H54 (cell line): ENCODE measurements around the gene TRPC4.
A peak's percentile ranks its signal among the peaks of the same experiment; 100 is the strongest.

ENCODE experiments used
- DNase-seq: peaks from one replicate; pipeline ENCODE4 v3.0.0; 2011; ENCODE audit warnings: low spot score, mixed read lengths; ENCODE audit not compliant: insufficient read length
- FAIRE-seq: peaks from 3 replicates; lab custom pipeline; 2011; peaks lifted over from hg19 to GRCh38; lab: Jason Lieb, UNC
- POLR2A ChIP-seq: IDR thresholded peaks from 2 replicates; pipeline ENCODE4 v1.6.1; 2011; ENCODE audit warnings: low read depth, mild to moderate bottlenecking, low read length

Gene TRPC4

DNA sequence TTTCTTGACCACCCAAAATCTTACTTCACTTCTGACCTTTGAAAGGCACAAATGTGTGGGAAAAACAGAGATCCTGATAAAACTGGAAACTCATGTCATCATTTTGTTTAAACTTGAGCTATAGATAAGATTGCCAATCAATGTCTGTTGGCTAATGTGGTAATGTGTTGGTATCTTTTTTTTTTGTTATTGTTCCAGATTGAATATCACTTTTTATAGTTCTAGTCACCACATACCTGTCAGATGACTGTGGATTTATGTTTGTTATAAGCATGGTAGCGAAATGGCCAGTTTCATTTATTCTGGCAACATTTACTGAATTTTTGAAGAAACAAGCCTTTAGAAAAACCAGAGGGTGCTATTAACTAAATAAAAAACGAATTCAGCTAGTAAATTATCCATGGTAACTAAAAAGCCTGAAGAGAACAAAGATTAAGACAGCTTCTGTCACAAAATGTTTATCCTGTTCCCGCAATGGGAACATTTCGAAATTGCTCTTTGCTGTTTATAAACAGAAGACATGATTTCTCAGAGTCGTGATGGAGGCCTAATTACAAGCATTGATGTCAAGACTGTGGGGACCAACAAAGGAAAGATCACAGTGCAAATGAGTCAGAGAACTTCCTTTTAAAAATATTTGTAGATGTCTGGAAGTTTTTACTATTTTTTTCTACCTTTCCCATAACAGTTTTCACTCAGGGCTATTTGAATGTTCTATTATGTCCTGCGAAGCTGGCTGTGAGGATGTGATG, 188.1 kb downstream of the TRPC4 start:
- no peak for FAIRE-seq

DNA sequence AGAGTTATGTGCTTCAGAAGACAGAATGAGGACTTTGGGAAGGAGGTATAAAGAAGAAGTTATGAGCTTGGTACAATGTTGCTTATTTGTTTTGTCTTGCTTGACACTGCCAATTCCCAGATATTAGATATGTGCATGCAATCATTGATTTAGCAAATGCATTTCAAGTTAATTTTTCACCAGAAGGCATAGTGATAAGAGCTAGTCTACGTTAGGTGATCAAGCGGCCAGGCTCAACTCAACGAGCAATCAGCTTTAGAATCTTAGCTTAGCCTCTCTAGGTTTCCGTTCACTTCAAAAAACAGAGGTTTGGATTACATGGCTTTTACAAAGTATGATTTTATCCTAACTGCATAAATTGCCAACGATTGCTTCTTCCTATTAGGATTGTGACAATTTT, 189.4 kb downstream of the TRPC4 start:
- FAIRE-seq: no peak
- DNase-seq: no peak
- TF ChIP-seq POLR2A: no peak

More for the DNA sequence above, 188.1 kb downstream of the TRPC4 start:
- no peak for DNase-seq
- no peak for TF ChIP-seq POLR2A

DNA sequence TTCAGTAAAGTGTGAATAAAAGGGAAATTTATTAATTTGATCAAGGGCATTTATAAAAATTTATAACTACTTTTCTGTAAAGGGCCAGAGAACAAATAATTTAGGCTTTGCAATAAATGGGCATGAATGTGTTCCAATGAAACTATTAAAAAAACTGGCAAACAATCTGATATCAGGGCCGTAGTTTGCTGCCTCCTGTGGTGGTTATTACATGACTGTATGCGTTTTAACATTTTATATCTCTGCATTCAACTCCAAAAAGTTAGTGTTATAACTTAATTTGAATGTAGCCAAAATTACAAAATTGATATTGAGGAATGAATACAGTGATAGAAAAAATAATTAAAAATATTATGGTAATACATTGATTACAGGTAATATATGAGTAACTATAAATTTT, 190.5 kb downstream of the TRPC4 start:
- FAIRE-seq (no peak), DNase-seq (no peak)
- no peak for TF ChIP-seq POLR2A

DNA sequence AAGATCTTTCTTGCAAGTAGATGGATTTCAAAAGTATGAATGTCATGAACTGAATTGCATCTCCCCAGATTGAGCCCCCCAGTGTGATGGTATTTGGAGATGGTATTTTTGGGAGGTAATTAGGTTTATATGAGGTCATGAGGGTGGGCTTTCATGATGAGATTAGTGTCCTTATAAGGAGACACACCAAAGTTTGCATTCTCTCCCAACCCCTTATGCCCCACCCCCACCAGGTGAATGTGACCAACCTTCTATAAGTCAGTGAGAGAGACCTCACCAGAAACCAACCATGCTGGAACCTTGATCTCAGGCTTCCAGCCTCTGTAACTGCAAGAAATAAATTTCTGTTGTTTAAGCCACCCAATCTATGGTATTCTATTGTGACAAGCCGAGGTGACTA, 199.7 kb downstream of the TRPC4 start:
- FAIRE-seq (no peak), DNase-seq (no peak)
- no peak for TF ChIP-seq POLR2A

GRCh38 chr13:37667702-37668101, 201.9 kb downstream of the TRPC4 start:
- FAIRE-seq (no peak), DNase-seq (no peak)
- TF ChIP-seq POLR2A: no peak

GRCh38 chr13:37666036-37666435, 203.5 kb downstream of the TRPC4 start:
- no peak for TF ChIP-seq POLR2A
- DNase-seq: no peak
- FAIRE-seq: no peak

DNA sequence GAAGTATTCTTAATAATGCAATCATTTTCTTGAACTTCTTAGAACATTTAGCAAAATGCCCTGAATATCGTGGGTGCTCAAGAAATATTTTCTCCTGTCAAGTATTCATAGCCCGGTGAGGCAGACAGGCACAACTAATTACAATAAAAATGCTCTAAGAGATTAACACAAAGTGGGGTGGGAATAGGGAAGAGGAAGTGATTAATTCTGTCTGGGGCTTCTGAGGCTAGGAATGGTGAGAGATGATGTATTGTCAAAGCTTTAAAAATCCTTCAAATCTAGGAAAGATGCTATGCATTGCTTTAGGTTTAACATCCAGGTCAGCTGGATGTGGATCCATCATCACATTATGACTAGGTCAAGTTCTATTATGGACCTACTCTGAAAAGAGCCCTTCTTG, 204.2 kb downstream of the TRPC4 start:
- DNase-seq: no peak
- TF ChIP-seq POLR2A: no peak
- FAIRE-seq: no peak

DNA sequence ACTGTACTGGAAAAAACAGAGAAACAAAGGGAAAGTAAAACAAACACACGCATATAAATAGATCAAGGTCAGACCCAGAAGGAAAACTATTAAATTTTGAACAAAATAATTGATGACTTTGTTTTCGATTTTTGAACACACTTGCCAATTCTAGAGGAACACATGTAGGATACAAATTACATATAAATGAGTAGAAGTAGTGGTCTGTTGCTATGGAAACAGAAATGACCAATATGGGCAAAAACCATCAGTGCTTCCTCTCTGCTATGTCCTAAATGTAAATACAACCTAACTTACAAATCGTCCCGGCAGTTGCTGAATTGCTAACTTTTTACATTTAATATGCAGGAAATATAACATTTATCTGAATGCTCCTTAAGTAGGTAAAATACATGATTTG, 205.8 kb downstream of the TRPC4 start:
- FAIRE-seq (no peak), DNase-seq (no peak)
- no peak for TF ChIP-seq POLR2A

DNA sequence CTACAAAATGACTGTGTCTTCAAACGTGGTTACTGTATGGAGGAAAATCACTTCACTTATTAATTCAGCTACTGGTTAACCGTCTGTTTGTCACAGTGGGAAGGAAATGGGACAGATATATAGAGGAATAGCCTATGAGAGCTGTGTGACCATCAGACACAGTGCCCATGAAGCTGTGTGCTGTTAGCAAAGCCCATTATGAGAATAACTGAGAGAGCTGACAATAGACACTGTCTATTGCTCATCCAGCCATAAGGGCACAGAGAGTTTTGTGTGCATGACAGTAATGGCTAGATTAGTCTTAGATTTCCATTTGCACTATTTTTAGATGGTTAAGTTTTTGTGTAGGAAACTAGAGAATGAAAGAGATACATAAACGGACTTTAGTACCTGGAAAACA, 206.9 kb downstream of the TRPC4 start:
- no peak for TF ChIP-seq POLR2A
- FAIRE-seq (no peak), DNase-seq (no peak)

DNA sequence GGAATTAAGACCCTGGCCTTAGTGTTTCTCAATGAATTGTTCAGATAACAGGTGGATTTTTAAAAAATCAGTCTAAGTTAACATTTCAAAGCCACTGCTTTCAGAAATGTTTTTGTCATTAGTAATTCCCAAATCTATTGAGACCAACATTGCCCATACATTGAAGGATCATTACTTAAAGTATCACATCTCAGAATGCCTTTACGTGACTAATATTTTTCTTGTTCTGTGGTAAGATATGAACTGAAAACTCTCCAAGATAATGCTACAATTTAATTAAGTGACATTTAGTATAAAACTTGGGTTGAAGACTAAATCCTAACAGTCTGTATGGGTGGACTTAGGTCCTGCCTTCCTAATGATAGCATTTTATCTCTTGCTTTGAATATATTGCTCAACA, 211.6 kb downstream of the TRPC4 start:
- TF ChIP-seq POLR2A: no peak
- no peak for FAIRE-seq
- no peak for DNase-seq

- no peak for TF ChIP-seq POLR2A
- FAIRE-seq (no peak), DNase-seq (peak; percentile 6)
Observed at GRCh38 chr13:37657134-37657533, 212.4 kb downstream of the TRPC4 start.

- FAIRE-seq (peak; percentile 93), DNase-seq (peak; percentile 12)
- no peak for TF ChIP-seq POLR2A
Observed at GRCh38 chr13:37656247-37656940, 213.2 kb downstream of the TRPC4 start.

- TF ChIP-seq POLR2A: no peak
Observed at GRCh38 chr13:37652596-37652995, 217.0 kb downstream of the TRPC4 start.

GRCh38 chr13:37651891-37652290, 217.7 kb downstream of the TRPC4 start:
- FAIRE-seq: no peak
- DNase-seq: no peak
- no peak for TF ChIP-seq POLR2A

More at GRCh38 chr13:37652596-37652995, 217.0 kb downstream of the TRPC4 start:
- FAIRE-seq (no peak), DNase-seq (no peak)

DNA sequence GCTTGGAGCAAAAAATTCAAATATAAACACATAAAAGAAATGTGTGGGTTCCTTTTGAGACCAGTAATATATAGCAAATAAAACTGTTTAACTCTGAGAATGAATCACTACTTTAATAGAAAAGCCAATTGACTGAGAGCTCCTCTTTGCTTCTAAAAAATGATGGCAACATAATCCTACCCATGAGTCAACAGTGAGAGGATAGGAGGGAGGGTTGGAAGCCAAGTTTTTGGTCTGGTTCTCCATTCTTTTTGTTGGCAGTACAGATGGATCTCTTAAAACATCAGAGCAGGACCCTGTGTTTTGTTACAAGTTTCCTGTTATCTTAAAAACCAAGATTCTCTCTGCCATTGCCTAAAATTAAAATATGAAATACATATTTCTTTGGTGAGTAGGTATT, 221.0 kb downstream of the TRPC4 start:
- no peak for FAIRE-seq
- DNase-seq: no peak
- no peak for TF ChIP-seq POLR2A
